ENCODE results near the gene KIF21B. TPM values are rescaled to one million over a fixed set of nuclear protein-coding genes. Genes with fewer than 3 reads are reported as not detected.

The KIF21B gene
- total RNA-seq, 1 donor from 2014 or later: 3.7 TPM

DNA sequence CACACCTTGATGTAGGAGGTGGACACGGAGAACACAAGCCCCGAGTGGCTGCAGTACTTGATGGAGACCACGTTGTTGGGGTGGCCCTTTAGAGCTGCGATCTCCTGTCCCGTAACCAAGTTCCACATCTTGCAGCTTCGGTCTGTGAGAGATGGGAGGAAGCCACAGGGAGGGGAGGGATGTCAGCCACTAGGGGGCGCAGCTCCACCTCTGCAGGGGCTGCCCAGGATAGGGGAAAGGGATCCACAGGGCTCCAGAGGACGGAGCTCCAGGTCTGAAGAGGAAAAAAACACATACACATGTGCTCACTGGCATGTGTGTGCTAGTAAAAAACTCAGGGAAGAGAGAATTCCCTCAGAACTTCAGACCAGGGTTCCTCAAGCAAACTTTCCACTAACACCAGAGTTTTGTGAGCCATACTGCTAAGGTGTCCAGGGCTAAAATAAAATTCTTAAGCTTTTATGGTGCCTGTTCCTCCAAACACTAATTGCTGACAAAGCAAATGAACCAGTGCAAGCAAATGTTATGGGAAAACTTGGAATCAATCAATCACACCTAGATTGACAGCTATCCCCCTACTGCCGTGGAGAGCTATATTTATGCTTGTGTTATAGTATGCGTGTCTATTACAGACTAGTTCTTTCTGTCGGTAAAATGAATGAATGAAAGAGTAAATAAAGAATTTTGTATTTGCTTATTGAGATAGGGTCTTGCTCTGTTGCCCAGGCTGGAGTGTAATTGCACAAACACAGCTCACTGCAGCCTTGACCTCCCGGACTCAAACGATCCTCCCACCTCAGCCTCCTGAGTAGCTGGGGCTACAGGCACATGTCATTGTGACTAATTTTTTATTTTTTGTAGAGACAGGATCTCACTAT lies 43.7 kb downstream of the KIF21B start:
- DNase-seq (ENCODE audit: low spot score) (no peak), ATAC-seq (no peak)
- intact Hi-C loops (cut with DNase I): no loop called here

DNA sequence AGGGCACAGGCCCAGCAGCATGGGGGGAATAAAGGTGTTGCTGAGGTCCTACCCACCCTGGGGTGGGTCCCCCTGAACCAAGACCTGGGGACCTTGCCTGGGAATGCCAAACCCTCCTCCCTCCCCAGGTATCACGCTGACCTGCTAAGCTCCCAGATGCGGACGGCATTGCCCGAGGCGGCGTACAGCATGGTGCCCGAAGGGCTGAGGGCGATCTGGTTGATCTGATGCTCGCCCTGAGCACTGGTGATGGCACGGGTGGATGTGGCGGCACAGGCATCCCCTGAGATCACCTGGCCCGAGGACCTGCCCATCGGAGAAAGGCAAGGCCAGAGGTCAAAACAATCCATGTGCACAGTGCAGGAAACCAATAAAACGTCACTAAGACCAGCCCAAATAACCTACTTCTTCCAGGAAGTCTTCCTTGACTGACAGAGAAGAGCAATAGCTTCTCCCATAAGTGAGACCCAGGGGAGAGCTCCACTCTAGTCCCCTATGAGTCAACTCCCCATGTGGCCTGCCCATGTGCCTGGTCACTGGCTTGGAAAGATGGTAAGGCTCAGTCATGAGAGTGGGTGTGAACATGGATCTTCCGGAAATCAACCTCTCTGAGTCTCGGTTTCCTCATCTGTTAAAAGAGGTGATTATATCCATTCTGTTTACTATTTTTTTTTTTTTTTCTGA lies 46.3 kb downstream of the KIF21B start:
- intact Hi-C loops (cut with DNase I): no loop called here
- no peak for DNase-seq (ENCODE audit: low spot score)
- ATAC-seq: no peak

DNA sequence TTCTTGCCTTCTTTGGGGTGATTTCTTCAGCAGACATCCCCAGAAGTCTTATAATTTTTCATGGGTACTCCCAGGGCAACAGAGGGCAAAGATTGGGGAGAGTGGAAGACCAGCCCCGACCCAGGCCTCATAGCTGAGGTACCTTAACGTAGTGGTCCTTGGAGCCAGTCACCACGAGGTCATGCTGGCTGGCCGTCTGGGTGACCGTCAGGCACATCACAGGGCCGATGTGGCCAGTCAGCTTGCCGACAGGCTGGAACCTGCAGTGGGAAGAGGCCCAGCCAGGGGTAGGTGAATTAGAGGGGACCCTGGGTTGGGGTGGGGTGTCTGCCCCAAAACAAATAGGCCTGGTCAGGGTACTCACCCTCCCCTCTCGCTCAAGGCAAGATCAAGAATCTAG lies 46.9 kb downstream of the KIF21B start:
- DNase-seq (ENCODE audit: low spot score): no peak
- ATAC-seq: no peak
- intact Hi-C loops (cut with DNase I): no loop called here

DNA sequence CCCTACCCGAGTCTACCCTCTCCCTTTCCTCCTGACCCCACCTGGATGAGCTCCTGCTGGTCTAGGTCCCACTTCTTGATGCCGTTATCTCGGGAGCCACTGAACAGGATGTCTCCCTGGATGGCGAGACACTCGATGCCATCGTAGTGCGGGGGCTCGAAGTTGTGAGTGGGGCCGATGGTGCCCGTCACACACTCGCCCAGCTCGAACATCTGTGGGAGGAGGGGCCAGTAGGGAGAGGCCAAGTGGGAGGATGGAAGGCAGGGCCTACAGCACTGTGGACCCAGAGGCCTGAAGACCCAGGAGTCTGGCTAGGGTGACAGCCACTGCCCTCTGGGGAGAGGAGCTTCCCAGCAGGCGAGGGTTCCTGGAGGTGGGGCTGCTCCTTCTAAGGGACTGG lies 48.1 kb downstream of the KIF21B start:
- ATAC-seq (no peak), DNase-seq (ENCODE audit: low spot score) (no peak)
- intact Hi-C loops (cut with DNase I): no loop called here

DNA sequence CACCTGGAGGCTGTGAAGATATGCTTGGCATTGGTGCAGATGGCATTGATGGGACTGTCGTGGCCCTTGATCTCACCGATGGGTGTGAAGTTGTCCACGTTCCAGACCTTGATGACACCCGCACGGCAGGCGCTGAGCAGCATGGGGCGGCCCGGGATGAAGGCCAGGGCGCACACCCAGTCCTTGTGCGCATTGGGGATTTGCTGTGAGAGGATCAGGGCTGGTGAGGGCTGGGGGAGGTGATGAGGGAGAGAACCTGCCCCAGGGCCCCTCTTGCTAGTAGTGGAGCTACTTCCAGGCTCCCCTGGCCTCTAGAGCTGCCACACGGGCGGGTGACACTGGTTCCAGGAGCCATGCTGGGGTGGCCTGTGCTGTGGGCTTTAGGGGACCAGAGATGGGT lies 48.8 kb downstream of the KIF21B start:
- intact Hi-C loops (cut with DNase I): loop anchor here (5.0 kb wide), 1 partner anchor 138 kb away; the partner anchor contains the start of gene CACNA1S
- ATAC-seq (no peak), DNase-seq (ENCODE audit: low spot score) (no peak)

DNA sequence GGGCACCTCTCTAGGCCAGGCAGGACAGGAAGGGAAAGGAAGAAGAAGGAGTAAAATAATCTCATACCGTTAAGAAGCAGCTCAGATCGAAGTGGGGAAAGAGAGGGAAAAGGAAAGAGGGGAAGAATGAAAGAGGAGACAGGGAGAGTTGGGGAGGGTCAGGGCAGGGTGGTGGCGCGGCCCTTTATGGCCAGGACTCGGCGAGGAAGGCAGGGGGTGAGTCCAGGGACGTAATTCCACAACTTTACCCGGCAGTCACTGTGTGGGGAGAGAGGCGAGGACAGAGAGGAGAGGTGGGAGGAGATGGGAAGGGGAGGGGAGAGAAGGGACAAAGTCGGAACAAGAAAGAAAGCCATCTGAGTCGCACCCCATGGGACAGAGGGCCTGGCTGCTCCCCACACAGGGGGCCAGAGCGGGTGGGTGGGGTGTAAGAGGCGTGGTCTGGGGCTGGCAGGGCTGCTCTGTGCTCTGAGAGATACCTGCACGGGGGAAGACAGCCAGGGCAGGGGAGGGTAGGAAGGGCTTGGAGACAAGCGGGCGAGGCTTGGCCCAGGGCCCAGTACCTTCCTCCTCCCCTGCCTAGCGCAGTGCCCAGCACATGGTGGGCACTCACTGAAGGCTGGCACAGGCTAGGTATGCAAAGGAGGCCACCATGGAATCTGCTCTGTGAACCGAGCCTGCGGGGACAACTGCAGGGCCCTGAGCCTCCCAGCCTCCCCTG lies 49.4 kb downstream of the KIF21B start:
- intact Hi-C loops (cut with DNase I): loop anchor here (2.0 to 5.0 kb wide), 2 partner anchors 69 to 138 kb away; partner anchors contain the start of gene CACNA1S
- DNase-seq (ENCODE audit: low spot score) (no peak), ATAC-seq (no peak)

DNA sequence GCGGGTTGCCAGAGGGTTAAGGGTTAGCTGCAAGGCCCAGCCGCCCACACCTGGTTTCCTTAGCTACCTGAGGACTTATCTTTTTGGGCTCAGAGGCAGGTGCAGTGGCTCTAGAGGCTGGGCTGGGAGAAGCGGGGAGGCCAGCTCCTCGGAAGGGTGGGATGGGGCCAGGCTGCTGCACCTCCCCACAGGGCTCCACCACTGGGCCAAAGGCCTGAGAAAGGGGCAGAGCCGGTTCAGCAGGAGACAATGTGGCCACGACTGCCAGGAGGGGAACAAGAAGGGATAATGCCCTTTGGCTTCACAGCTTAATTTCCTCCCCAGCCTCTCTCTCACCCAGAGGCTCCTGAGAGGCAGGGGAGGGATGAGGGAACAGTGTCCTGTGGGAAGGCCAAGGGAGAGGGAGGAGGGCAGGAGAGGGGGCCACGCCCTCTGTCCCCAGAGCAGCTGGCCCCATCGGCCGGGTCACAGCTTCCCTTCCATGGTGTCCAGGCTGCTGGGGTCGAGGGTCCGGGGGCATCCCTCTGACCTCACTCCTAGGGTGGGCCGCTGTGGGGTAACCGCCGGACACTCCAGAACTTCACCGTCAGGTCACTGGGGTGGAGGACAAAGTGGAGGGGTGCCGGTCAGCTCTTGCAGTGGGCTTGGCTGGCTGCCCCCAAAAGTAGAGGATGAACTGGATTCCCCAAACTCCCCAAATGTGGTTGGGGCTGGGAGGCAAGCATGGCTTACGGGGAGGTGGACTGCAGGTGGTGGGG lies 50.4 kb downstream of the KIF21B start:
- ATAC-seq (no peak), DNase-seq (ENCODE audit: low spot score) (no peak)
- intact Hi-C loops (cut with DNase I): loop anchor here (2.0 to 5.0 kb wide), 2 partner anchors 70 to 139 kb away; partner anchors contain the start of gene CACNA1S

DNA sequence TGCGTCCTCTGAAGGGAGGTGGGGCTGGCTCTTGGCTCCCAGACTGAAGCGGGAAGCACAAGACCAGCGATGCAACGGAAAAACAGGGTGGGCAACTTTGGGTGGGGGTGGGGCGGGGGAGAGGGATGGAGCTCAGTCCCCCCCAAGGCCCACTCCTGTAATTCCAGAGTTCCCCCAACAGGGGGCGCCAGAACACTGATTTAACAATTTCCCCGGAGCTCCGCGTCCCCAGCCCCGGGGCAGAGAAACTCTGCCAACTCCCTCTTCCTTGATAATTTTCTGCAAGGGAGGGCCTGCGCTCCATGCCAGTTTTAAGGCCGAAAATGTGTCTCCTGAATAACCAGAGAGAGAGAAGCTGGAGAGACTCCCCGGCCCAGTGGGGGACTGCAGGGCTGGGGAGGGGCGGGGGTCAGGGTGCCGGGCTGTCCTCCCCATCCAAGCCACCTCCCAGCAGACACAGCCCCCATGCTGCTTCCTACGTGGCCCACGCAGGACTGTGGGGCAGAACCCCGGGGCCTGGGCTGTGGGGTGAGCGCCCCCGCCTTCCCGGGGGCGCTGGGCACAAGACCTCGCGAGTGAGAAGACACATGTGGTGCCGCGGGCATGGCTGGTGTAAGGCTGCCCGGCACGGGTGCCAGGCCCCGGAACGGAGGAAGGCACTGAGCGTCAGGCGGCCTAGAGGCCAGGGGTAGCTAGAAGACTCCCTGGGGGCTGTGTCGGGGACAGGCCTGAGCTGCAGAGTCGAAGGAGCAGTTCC lies 51.4 kb downstream of the KIF21B start:
- DNase-seq (ENCODE audit: low spot score) (peak; percentile 85), ATAC-seq (peak; percentile 55)
- intact Hi-C loops (cut with DNase I): loop anchor here (2.0 to 5.0 kb wide), 2 partner anchors 71 to 140 kb away; partner anchors contain the start of gene CACNA1S

DNA sequence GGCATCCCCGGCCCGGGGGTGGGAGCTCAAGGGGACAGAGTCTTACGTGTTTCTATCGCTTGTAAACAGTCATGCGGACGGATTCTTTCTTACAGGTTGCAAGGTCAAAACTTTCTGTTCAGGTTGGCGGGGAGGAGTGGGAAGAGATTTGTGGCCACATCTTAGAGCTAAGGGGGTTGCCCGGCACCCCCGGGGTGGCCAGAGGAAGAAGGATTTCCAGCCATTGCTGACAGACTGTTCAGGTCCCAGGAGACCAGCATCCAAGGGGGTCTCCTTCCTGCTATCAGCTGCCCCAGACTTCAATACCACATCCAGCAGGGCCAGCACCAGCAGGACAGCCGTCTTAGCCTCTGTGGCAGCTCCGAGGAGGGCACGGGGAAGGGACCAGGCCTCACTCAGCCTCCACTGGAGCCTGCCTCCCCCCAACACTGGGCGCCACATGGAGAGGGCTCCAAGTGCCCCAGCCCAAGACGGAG lies 52.0 kb downstream of the KIF21B start:
- intact Hi-C loops (cut with DNase I): loop anchor here (5.0 kb wide), 1 partner anchor 141 kb away; the partner anchor contains the start of gene CACNA1S
- no peak for DNase-seq (ENCODE audit: low spot score)
- ATAC-seq: no peak

DNA sequence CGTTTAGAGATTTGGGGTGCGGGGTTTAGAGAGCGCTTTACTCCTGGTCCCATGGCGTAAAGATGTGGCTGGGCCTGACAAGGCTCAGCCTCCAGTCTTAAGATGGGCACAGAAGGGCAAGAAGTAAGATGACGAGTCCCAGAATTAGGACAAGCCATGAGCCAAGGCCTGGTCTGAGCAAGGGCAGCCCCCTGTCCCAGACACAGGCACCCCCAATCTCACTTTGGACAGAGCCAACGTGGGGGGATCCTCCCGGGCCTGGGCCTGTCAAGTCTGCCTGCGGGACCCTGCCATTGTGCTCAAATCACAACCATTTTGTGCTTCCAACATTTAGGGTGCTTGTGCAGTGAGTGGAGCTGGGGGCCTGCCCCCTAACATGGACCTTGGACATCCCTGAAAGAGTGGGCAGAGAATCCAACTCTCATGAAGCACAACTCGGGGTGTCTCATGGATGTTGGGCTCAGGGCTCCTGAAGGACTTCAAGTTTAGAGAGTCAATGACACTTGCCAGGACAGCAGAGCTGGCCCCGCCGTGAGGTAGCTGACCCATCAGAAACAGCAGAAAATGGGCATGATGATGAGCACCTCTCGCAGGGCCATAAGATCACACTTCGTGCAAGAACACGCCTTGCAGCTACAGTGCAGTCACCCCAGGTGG lies 52.6 kb downstream of the KIF21B start:
- intact Hi-C loops (cut with DNase I): loop anchor here (5.0 kb wide), 1 partner anchor 141 kb away; the partner anchor contains the start of gene CACNA1S
- ATAC-seq (no peak), DNase-seq (ENCODE audit: low spot score) (no peak)

DNA sequence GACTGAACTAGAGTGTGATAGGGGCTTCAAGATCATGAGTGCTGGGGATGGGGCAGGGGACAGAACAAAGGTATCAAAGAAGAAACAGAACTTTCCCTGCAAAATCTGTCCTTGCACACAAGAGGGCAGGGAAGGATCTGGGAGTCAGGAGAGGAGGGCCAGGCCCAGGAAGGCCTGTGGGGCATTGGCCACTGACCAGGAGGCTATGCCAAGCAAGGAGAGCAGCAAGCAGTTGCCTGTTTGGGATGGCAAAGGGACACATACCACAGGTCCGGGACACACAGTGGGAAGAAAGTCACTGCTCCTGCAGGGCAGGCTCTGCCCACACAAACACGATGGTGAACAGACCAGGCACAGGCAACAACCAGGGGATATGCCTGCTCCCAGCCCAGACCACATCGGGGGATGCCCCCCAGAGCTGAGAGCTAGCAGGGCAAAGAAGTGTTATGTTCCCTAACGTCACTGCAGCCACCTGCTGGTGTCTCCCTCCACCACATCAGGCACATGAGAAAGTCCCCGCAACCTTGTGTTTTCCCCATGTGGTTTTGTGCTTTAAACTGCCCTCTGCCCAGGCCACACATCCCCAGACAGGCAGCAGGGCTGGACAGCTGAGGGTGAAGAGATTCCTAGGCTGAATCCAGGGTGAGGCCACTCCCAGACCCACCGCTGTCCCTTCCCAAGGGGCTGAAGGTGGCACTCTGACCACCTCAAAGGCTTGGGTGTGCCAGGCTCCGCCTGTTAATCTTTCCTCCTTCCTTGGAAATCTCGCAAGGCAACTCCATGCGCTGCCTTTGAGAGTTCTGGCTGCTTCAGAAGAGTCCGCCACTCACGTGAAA lies 53.6 kb downstream of the KIF21B start:
- intact Hi-C loops (cut with DNase I): loop anchor here (5.0 kb wide), 1 partner anchor 142 kb away; the partner anchor contains the start of gene CACNA1S
- no peak for ATAC-seq
- no peak for DNase-seq (ENCODE audit: low spot score)

DNA sequence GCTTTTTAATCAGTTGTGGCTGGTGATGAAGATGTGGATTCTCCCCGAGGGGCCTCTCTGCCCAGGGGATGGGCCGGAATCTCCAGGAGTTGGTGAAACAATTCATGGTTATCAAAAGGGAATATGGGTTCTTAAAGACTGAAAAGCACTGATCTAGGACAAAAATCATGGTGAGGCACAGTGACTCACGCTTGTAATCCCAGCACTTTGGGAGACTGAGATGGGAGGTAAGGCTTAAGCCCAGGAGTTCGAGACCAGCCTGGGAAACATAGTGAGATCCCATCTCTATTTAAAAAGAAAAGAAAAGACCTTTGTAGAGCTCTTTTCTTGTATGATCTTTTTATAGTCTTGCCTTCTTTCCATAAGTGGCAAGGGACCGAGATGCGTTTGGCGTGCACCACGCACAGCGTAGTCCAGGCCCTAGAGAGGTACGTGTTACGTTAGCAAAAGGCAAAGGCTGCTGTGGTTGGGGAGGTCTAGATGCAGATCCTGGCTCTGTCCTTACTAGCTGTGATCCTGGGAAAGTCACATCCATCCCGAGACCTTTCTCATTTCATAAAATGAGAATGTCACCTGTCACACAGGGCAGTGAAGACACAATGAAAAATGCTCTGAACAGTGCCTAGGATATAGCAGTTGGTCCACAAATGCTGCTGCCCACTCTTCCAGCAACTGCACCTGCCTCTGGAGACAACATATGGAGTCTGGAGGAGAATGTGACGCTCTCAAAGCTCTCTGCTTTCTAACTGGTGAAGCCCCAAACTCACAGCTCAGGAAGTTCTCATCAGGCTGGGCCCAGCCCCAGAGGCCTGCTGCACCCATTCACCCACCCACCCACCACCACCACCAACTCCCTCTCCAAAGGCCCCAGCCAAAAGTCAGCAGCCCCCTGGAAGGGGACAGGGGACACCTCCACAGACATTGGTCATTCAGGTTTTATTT lies 54.8 kb downstream of the KIF21B start:
- DNase-seq (ENCODE audit: low spot score) (no peak), ATAC-seq (no peak)
- intact Hi-C loops (cut with DNase I): no loop called here

DNA sequence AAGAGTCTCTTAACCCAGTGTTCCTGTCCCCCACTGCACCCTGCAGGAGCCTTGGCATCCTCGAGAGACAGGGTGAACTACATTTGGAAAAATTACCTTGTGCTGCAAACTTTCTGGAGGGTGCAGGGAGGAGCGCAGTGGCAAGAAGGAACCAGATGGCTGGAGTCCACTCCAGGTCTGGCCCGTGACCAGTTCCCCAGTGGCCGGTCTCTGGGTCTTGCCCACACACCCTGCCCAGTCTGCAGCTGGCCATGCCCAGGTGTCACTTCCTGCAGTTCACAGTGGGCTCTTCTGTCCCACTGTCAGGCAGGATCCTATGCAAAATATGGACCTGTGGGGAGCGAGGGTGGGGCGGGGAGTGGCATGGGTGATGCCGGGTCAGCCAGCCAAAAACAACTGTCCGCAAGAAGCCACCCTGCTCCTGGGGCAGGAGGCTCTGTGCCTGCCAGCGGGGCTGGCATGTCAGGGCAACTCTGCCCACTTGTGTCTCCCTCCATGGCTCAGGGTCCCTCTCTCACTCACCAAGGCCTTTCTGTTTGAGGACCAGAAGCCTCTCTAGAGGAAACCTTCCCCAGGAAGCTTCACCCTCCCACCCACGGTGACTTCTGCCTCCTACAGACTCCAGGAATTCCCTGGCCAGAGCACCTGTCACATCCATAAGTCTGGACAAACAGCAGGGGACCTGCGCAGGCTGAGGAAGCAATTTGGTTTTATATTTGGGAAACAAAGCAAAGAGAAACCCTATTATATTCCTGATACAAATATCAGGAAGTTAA lies 55.6 kb downstream of the KIF21B start:
- ATAC-seq: no peak
- DNase-seq (ENCODE audit: low spot score): no peak

DNA sequence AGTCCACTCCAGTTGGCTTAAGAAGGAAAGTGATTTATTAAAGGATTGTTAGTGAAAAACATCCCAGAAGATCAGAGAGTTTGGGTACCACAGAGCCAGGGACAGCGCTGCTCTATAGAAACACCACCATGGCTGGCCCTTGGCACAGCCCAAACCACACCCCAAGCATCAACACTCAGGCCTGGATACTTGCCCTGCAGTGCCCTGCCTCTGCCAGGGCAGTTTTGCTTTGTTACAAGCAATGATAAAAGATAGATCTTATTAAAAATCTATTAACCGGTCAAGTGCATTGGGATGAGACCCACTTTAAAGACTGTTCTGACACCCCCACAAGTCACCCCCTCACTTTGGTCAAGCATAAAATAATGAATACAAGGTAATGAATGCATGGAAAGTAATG lies 56.6 kb downstream of the KIF21B start:
- intact Hi-C loops (cut with DNase I): no loop called here

More for the DNA sequence above, 55.6 kb downstream of the KIF21B start:
- intact Hi-C loops (cut with DNase I): no loop called here

More for the DNA sequence above, 56.6 kb downstream of the KIF21B start:
- no peak for DNase-seq (ENCODE audit: low spot score)
- no peak for ATAC-seq

All from sciatic nerve (tissue), 2 donors.